ENCODE data around the gene PLD5. TPM values are rescaled to one million over a fixed set of nuclear protein-coding genes. Genes with fewer than 3 reads are reported as not detected.

The PLD5 gene
- total RNA-seq, 4 donors from 2014 or later = 0.33 to 0.54 TPM; not detected in 2

DNA sequence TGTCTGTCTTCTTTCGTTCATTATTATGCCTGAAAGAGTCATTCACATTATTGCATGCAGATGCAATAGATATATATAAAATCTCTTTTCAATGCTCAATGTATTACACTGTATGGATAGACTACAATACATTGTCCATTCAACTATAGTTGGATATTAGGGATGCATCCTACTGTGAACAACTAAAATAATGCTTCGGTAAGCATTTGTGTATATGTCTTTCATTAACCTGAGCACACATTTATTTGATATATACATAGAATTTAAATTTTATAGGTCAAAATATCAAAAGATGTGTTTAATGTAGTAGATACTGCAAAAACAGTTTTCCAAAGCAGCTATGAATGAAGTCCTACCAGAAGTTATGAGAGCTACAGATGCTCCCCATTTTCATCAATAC is 8.9 kb downstream of the PLD5 start:
- WGBS, 2 donors = 85 to 88% methylated on average over 2 of the region's 2 CpGs
- no peaks in the 10 kb centered on the region for H3K36me3 ChIP-seq
- H3K4me3 ChIP-seq (replicated peaks in 1 of 3) = no peak overlapping the region
- no peaks in the 10 kb centered on the region for H3K27me3 ChIP-seq
- no peak for TF ChIP-seq POLR2A (IDR thresholded peaks at IDR 0.05)
- TF ChIP-seq, protein P1, sequence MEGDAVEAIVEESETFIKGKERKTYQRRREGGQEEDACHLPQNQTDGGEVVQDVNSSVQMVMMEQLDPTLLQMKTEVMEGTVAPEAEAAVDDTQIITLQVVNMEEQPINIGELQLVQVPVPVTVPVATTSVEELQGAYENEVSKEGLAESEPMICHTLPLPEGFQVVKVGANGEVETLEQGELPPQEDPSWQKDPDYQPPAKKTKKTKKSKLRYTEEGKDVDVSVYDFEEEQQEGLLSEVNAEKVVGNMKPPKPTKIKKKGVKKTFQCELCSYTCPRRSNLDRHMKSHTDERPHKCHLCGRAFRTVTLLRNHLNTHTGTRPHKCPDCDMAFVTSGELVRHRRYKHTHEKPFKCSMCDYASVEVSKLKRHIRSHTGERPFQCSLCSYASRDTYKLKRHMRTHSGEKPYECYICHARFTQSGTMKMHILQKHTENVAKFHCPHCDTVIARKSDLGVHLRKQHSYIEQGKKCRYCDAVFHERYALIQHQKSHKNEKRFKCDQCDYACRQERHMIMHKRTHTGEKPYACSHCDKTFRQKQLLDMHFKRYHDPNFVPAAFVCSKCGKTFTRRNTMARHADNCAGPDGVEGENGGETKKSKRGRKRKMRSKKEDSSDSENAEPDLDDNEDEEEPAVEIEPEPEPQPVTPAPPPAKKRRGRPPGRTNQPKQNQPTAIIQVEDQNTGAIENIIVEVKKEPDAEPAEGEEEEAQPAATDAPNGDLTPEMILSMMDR (IDR thresholded peaks at IDR 0.05) = no peak
- H3K27ac ChIP-seq = no peak overlapping the region
- DNase-seq = no peak
- intact Hi-C loops (cut with DNase I) = no loop called here
- no peaks in the 10 kb centered on the region for H3K9me3 ChIP-seq
- no peaks in the 10 kb centered on the region for H3K4me1 ChIP-seq

DNA sequence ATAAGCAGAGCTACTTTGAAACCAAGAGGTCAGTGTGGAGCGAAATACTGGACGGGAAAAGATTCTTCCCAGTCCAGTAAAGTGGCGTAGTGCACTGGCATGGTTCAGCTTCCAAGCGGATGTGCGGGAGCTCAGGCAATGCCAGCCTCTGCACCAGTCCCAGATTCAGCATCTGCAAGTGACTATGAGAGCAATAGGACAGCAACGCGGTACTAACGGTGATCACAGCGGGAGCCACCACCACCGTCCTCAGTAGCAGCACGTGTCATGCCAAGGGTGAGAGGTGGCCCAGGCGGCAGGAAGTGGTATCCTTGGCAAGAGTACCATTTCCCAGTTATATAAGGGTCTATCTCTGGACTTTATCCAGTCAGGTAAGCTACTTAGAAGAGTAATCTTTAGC is 17.8 kb downstream of the PLD5 start:
- Histone ChIP-seq H3K4me1 (no peaks in the 10 kb centered on the region), H3K27ac (no peak overlapping the region), H3K36me3 (no peaks in the 10 kb centered on the region), H3K27me3 (no peaks in the 10 kb centered on the region), H3K9me3 (no peaks in the 10 kb centered on the region), H3K4me3 (replicated peaks in 1 of 3) (no peak overlapping the region)
- 89 to 95% methylated on average over 12 of the region's 12 CpGs for WGBS, 2 donors
- intact Hi-C loops (cut with DNase I) = no loop called here
- DNase-seq = no peak
- no peak for TF ChIP-seq POLR2A (IDR thresholded peaks at IDR 0.05)
- TF ChIP-seq, protein P1 (IDR thresholded peaks at IDR 0.05) = no peak

DNA sequence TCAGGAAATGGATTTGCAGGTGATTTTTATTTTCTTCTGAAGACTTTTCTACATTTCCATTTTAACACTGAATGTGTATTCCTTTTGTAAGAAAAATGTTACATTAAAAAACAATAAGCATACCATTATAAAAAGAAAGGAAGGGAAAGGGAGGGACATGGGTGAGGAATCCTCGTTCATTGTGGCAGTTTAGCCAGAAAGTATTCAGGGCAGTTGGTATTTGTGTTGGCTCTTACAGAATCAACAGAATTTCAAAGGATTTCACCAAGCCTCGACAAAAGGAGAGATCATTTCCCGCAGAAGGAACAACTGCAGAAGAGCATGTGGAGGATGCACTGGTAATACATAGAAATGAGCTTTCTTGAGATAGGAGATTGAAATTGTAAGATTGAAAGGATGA is 35.0 kb downstream of the PLD5 start:
- Histone ChIP-seq H3K4me3 (replicated peaks in 1 of 3) (no peak overlapping the region), H3K27ac (no peak overlapping the region), H3K36me3 (no peaks in the 10 kb centered on the region), H3K27me3 (no peaks in the 10 kb centered on the region), H3K4me1 (no peaks in the 10 kb centered on the region), H3K9me3 (no peaks in the 10 kb centered on the region)
- intact Hi-C loops (cut with DNase I) = no loop called here
- DNase-seq = no peak
- 38 to 44% methylated on average over 3 of the region's 3 CpGs for WGBS, 2 donors
- TF ChIP-seq, protein P1 (IDR thresholded peaks at IDR 0.05) = no peak
- no peak for TF ChIP-seq POLR2A (IDR thresholded peaks at IDR 0.05)

DNA sequence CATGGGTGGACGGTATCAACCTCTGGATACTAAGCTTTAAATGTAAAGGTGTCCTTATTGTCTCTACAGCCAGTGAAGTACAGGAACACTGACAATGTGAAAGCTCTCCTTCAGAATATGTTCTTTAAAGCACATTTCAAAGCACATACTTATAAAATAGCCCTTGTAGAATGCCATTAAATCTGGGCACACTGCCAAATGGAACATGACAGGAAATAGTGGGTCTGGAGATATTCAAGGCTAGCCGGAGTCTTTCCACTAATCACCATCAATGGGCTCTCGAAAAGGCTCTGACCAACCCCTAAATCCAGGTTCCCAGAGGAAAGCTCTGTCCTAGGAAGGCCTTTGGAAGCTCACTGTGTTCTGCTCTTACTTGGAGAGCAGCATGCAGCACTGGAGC is 46.6 kb downstream of the PLD5 start:
- 17% methylated on average over 3 of the region's 3 CpGs for WGBS, 2 donors
- intact Hi-C loops (cut with DNase I) = no loop called here

DNA sequence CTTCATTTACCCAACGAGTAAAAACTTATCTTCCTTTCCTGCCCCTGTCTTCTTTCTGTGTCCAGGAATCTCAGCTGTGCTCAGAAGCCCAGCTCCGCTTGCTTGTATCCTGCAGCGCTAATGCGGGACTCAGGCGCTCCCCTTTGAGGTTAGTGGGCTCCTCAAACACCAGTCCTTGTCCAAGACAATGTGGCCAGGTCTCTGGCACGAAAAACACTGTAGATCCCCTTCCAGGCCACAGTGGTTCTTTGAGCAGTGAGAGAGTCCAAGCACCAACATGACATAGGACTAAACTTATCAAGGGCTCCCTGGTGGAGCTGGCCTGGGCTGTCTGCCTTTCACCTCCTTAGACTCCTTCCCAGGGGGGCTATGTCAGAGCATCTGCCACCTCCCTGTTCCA is 53.7 kb downstream of the PLD5 start:
- Histone ChIP-seq H3K4me1 (no peaks in the 10 kb centered on the region), H3K4me3 (replicated peaks in 1 of 3) (no peak overlapping the region), H3K9me3 (no peaks in the 10 kb centered on the region), H3K27me3 (no peaks in the 10 kb centered on the region), H3K27ac (no peak overlapping the region), H3K36me3 (no peaks in the 10 kb centered on the region)
- intact Hi-C loops (cut with DNase I) = no loop called here
- WGBS, 2 donors = 92 to 93% methylated on average over 6 of the region's 6 CpGs
- TF ChIP-seq POLR2A (IDR thresholded peaks at IDR 0.05) = no peak
- TF ChIP-seq, protein P1 (IDR thresholded peaks at IDR 0.05) = no peak
- no peak for DNase-seq

More for the DNA sequence above, 46.6 kb downstream of the PLD5 start:
- Histone ChIP-seq H3K27ac (no peak overlapping the region), H3K4me1 (no peaks in the 10 kb centered on the region), H3K4me3 (replicated peaks in 1 of 3) (no peak overlapping the region), H3K27me3 (no peaks in the 10 kb centered on the region), H3K9me3 (no peaks in the 10 kb centered on the region), H3K36me3 (no peaks in the 10 kb centered on the region)
- no peak for DNase-seq
- no peak for TF ChIP-seq POLR2A (IDR thresholded peaks at IDR 0.05)
- TF ChIP-seq, protein P1 (IDR thresholded peaks at IDR 0.05) = no peak
